Cardiac muscle cell (in vitro differentiated cells and primary cell): ENCODE data around the gene DDX6. TPM values are rescaled to one million over a fixed set of nuclear protein-coding genes. Genes with fewer than 3 reads are reported as not detected.

Experiments used
- DNase-seq, 2 donors: peaks; one replicate each; pipeline versions ENCODE4 v3.0.0 to v3.0.0-alpha.2; 2010 to 2017; ENCODE audit warnings: low read depth in 1 of 2, low spot score in 1 of 2
- H3K27ac ChIP-seq: fragments of 200-600 bp; sonication (generic); 2 replicates; pipeline ENCODE4 v1.5.1; 2016
- H3K27me3 ChIP-seq: fragments of 200-600 bp; sonication (generic); 2 replicates; pipeline ENCODE4 v1.6.0; 2016; ENCODE audit warnings: control low read depth
- H3K36me3 ChIP-seq: fragments of 200-600 bp; sonication (generic); 2 replicates; pipeline ENCODE4 v1.5.1; 2016; ENCODE audit warnings: control low read depth
- H3K4me1 ChIP-seq: fragments of 200-600 bp; sonication (generic); 2 replicates; pipeline ENCODE4 v1.8.1; 2017; ENCODE audit warnings: low read depth, mild to moderate bottlenecking, mixed run types
- H3K4me3 ChIP-seq: fragments of 200-600 bp; sonication (generic); 2 replicates; pipeline ENCODE4 v1.5.1; 2016; ENCODE audit warnings: mild to moderate bottlenecking
- H3K9me3 ChIP-seq: fragments of 200-600 bp; sonication (generic); 2 replicates; pipeline ENCODE4 v1.5.1; 2017; ENCODE audit warnings: low read depth, mild to moderate bottlenecking, control low read depth
- polyA plus RNA-seq: library from polyadenylated mRNA; unstranded; fragments of >200 nt; fragmentation: Nextera tagmentation; extraction: Ambion mirVana; gene quantifications from 2 replicates; pipeline ENCODE4 v1.2.1, GENCODE V29; 2016
- total RNA-seq: library from RNA; depleted of rRNA; stranded (reverse); fragments of >200 nt; gene quantifications from 2 replicates; pipeline ENCODE4 v1.2.3, GENCODE V29; 2016
- TF ChIP-seq, protein P1 (sequence below): IDR thresholded peaks from 2 replicates; pipeline ENCODE4 v1.5.1; 2012; ENCODE audit warnings: low read depth, mild to moderate bottlenecking, low read length

The DDX6 gene
- total and polyA plus RNA-seq, 2 experiments from 2014 or later, result 27.4 to 113 TPM

DNA sequence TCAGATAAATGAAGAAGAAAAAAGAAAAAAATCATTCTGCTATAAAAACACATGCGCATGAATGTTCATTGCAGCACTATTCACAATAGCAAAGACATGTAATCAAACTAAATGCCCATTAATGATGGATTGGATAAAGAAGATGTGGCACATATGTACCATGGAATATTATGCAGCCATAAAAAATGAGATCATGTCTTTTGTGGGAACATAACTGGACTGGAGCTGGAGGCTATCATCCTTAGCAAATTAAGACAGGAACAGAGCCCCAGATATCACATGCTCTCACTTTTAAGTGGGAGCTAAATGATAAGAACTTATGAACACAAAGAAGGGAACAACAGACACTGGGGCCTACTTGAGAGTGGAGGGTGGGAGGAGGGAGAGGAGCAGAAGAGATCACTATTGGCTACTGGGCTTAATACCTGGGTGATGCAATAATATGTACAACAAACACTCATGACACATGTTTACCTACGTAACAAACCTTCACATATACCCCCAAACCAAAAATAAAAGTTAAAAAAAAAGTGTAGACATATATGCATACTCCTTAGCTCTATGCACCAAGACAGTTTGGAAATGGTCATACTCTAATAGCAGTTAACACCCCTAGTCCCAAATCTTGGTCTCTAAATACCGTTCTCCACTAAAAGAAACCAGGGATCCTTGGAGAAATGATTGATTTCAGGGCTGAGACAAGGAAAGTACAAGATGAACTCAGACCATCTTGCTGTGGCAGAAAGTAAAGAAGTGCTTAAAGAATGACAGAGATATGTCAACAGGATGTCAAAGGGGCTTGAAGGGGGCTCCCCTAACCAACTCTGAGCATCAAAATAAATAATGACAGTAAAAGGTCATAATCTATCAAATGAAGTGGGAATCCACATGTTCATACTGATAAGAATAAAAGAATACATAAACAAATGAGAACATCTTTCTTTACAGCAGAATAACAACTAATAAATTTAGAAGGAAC, 17.1 kb upstream of the DDX6 start:
- H3K27me3 ChIP-seq, result peaks cover 3% of the 10 kb centered on the region
- H3K4me3 ChIP-seq, result no peak overlapping the region
- H3K9me3 ChIP-seq, result no peaks in the 10 kb centered on the region
- H3K27ac ChIP-seq, result no peak overlapping the region
- no peaks in the 10 kb centered on the region for H3K4me1 ChIP-seq
- no peak for DNase-seq
- TF ChIP-seq, protein P1, sequence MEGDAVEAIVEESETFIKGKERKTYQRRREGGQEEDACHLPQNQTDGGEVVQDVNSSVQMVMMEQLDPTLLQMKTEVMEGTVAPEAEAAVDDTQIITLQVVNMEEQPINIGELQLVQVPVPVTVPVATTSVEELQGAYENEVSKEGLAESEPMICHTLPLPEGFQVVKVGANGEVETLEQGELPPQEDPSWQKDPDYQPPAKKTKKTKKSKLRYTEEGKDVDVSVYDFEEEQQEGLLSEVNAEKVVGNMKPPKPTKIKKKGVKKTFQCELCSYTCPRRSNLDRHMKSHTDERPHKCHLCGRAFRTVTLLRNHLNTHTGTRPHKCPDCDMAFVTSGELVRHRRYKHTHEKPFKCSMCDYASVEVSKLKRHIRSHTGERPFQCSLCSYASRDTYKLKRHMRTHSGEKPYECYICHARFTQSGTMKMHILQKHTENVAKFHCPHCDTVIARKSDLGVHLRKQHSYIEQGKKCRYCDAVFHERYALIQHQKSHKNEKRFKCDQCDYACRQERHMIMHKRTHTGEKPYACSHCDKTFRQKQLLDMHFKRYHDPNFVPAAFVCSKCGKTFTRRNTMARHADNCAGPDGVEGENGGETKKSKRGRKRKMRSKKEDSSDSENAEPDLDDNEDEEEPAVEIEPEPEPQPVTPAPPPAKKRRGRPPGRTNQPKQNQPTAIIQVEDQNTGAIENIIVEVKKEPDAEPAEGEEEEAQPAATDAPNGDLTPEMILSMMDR, result no peak
- H3K36me3 ChIP-seq, result no peaks in the 10 kb centered on the region

DNA sequence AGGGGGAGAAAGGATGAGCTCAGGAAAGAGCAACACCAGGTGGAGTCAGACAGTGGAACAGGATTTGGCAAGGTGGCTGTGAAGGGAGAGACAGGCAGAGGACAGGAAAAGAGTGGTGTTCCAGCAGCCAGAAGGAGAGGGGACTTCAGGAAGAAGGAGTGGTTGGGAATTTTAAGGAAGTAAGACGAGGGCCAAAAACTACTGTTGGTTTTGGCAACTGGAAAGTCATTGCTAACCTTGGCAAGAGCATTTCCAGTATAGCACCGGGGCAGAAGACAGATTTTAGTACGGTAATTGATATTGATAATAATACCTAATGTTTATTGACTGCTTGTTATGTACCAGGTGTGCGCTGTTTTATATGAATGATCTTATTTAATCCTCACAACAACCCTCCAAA, 15.4 kb upstream of the DDX6 start:
- TF ChIP-seq, protein P1, result no peak

DNA sequence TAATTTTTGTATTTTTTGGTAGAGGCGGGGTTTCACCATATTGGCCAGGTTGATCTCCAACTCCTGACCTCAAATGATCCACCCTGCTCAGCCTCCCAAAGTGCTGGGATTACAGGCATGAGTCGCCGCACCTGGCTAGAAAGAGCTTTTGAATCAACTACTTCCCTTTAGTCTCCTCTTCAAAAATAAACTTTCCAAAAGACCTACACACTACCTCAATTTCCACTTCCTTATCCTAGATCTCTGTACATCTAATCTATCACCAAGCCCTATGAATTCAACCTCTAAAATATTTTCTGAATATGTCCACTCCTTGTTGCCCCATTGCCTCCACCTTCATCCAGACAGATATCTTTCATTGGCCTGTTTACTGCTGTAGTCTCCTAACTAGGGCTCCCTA, 13.1 kb upstream of the DDX6 start:
- no peak for DNase-seq
- Histone ChIP-seq H3K4me1 (no peaks in the 10 kb centered on the region), H3K27ac (no peak overlapping the region), H3K9me3 (no peaks in the 10 kb centered on the region), H3K36me3 (no peaks in the 10 kb centered on the region), H3K4me3 (no peak overlapping the region), H3K27me3 (peaks cover 3% of the 10 kb centered on the region)
- TF ChIP-seq, protein P1, result no peak

More for the DNA sequence above, 15.4 kb upstream of the DDX6 start:
- no peaks in the 10 kb centered on the region for H3K36me3 ChIP-seq
- H3K4me1 ChIP-seq, result no peaks in the 10 kb centered on the region
- DNase-seq, result no peak
- H3K9me3 ChIP-seq, result no peaks in the 10 kb centered on the region
- no peak overlapping the region for H3K27ac ChIP-seq
- peaks cover 3% of the 10 kb centered on the region for H3K27me3 ChIP-seq
- H3K4me3 ChIP-seq, result no peak overlapping the region

DNA sequence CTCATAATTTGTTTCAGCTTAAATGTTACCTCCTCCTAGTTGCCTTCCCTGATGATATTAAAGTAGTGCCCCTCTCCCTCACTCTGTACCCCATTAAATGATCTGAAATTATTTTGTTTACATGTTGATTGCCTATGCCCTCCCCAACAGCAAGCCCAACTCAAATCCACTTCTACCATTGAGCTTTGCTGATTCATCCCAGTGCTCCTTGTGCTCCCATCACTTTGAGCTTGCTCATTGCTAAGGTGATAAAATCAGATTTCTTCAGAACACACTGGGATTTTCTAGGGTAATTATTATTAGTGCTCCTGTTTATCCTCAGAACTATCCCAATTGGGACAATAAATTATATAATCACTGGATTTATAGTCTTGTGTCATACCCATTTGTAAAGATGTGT, 8.4 kb upstream of the DDX6 start:
- Histone ChIP-seq H3K27me3 (no peaks in the 10 kb centered on the region), H3K4me1 (no peaks in the 10 kb centered on the region), H3K9me3 (no peaks in the 10 kb centered on the region), H3K4me3 (no peak overlapping the region), H3K27ac (no peak overlapping the region), H3K36me3 (no peaks in the 10 kb centered on the region)
- DNase-seq, result no peak
- TF ChIP-seq, protein P1, result no peak

DNA sequence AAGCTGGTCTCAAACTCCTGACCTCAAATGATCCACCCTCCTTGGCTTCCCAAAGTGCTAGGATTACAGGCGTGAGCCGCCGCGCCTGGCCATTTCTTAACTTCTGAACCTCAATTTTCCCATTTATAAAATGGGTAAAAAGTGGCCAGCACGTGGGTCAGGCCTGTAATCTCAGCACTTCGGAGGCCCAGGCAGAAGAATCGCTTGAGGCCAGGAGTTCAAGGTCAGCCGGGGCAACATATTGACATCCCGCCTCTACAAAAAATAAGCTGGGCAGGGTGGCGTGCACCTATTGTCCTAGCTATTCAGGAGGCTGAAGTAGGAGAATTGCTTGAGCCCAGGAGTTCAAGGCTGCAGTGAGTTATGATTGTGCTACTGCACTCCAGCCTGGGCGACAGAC, 6.5 kb upstream of the DDX6 start:
- DNase-seq, result no peak
- Histone ChIP-seq H3K27ac (no peak overlapping the region), H3K4me1 (peaks cover 10% of the 10 kb centered on the region), H3K4me3 (no peak overlapping the region), H3K27me3 (no peaks in the 10 kb centered on the region), H3K9me3 (no peaks in the 10 kb centered on the region), H3K36me3 (no peaks in the 10 kb centered on the region)
- TF ChIP-seq, protein P1, result no peak
